ENCODE data around the gene ARHGAP10.
"Not testable (repeated sequence)": the region's sequence is repeated elsewhere in the genome, so short reads cannot be mapped to it uniquely, and the experiment has no call there.

ARHGAP10 gene

GRCh38 chr4:148062301-148062950 is 330.5 kb downstream of the ARHGAP10 start:
- DNase-seq (ENCODE audit: low read depth in 2 of 2) = no peak

- no peak for DNase-seq (ENCODE audit: low read depth in 2 of 2)
These were observed 332.6 kb downstream of the ARHGAP10 start for GRCh38 chr4:148064451-148064850.

DNA sequence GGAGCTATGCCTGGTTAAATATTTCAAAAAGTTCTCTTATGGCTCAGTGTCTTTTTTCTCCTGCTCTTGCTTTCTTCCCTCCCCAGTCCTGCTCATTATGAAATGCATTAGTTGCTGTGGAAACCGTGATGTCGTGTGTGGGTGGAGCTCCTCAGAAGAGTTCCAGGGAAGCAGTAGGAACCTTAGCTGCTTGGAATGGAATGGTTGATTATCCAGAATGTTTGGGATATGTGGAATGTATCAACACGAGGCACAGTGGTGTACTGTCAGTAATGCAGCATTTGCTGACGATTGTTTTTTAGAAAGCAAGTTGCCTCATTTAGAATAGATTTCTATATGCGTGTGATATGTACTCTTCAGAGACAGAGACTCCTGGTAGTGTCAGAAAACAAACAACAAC is 333.2 kb downstream of the ARHGAP10 start:
- no peak for DNase-seq (ENCODE audit: low read depth in 2 of 2)

DNA sequence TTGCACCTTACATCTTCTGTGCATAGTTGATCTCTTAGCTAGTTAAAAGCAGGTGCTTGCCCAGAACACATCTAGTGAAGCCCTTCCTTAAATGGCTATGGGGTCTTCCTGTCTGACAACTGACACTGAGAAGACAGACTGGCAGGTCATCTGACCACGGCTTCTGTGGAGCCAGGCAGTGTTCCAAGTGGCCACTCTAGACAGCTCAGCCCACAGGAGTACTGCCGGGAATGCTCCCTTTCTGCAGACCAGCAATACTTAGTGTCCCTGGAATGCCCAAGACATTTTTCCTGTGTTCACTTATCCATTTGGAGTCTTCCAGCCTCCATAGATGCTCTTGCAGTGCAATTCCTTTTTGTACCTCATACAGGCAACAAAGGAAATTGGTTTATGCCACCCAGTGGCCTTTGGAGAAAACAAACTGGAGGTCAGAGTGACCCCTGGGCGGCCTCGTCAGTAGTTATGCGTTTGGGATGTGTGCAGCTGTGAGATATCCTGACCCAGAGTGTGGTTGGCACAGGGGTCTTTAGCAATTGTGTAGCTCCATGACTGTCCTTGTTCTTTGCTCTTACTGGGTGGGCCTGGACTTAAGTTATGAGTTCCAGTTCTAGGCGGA is 335.5 kb downstream of the ARHGAP10 start:
- no peak for DNase-seq (ENCODE audit: low read depth in 2 of 2)

GRCh38 chr4:148068065-148068911 is 336.4 kb downstream of the ARHGAP10 start:
- DNase-seq (ENCODE audit: low read depth in 2 of 2) = no peak

- DNase-seq (ENCODE audit: low read depth in 2 of 2) = no peak
These were observed 337.4 kb downstream of the ARHGAP10 start for GRCh38 chr4:148069086-148069894.

DNA sequence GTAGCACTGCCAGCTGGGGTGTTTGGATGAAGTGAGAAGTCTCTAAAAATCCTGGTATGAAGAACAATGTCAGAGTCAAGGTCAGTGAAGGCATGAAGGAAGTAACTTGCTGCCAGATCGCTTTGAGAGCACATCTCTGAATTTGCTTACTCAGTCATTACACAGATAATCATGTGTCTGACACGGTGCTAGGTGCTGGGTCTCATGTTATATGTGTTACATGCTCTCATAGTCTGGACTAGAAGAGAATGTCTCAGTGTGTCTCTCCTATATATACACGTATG is 337.9 kb downstream of the ARHGAP10 start:
- no peak for DNase-seq (ENCODE audit: low read depth in 2 of 2)

GRCh38 chr4:148071009-148071408 is 339.1 kb downstream of the ARHGAP10 start:
- DNase-seq (ENCODE audit: low read depth in 2 of 2) = no peak

DNA sequence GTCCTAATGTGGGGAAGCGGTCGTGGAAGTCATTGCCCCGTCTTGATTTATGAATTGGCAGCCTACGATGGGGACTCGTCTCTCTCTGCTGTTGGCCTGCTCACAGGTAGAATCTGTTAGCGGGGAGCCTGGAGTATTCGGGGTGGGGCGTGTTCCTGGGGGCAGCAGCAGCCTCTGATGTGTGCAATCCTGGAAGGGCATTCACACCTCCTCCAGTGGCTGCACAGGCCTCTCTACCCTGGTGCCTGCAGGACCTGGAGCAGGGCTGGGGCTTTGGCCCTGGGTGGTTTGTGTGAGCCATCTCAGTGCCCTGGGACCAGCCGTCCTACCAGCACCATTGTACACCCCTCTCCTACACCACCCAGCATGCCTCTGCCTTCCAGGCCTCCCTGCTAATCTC is 340.9 kb downstream of the ARHGAP10 start:
- no peak for DNase-seq (ENCODE audit: low read depth in 2 of 2)

- no peak for DNase-seq (ENCODE audit: low read depth in 2 of 2)
These were observed 341.5 kb downstream of the ARHGAP10 start for GRCh38 chr4:148073349-148073748.

- no peak for DNase-seq (ENCODE audit: low read depth in 2 of 2)
These were observed 342.6 kb downstream of the ARHGAP10 start for GRCh38 chr4:148074462-148074861.

DNA sequence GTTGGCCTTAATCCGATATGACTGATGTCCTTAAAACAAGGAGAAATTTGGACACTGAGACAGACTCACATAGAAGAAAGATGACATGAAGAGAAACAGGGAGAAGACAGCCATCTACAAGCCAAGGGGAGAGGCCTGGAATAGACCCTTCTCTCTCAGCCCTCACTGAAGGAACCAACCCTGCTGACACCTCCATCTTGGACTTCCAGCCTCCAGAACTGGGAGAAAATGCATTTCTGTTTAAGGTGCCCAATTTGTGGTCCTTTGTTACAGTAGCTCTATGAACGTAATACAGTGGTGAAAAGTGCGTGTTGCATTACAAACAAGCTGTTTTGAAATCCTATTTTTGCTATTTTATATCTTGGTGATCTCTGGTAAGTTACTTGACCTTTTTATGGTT is 343.6 kb downstream of the ARHGAP10 start:
- no peak for DNase-seq (ENCODE audit: low read depth in 2 of 2)

- DNase-seq (ENCODE audit: low read depth in 2 of 2) = no peak
These were observed 345.1 kb downstream of the ARHGAP10 start for GRCh38 chr4:148076964-148077363.

- no peak for DNase-seq (ENCODE audit: low read depth in 2 of 2)
These were observed 345.7 kb downstream of the ARHGAP10 start for GRCh38 chr4:148077581-148077980.

DNA sequence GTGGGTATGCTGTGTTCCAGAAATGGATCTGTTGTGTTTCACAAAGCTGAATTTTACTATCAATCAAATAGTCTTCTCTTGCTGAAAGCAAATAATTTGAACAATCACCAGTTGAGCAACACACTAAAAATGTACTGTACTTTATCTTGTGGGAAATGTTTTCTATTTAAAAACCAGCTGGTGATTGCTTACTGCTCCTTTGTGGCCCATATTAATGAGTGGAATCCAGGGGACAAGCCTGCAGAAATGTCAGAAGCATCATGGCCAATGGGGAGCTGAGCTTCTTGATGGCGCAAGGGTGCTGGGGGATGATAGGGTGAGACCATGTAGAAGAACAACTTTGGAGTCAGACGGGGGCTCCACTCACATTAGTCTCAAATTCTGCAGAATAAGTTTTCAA is 346.2 kb downstream of the ARHGAP10 start:
- DNase-seq (ENCODE audit: low read depth in 2 of 2) = no peak

DNA sequence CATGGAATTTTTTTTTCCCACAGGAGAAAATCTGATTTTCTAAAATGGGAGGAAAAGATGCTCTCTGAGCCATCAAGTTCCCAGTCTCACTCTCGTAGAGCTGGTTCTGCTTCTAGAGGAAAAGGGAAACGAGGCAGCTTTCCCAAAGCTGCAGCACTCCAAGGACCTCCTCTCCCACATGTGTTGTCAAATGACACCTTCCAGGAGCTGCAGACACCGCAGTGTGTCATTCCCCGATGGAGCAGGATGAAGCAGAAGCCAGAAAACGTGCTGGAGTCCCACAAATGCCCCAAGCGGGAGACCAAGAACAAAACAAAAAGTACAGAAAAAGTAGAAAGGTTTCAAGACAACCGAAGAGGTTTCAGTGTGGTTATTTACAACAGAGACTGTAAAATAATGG is 348.1 kb downstream of the ARHGAP10 start:
- no peak for DNase-seq (ENCODE audit: low read depth in 2 of 2)

DNA sequence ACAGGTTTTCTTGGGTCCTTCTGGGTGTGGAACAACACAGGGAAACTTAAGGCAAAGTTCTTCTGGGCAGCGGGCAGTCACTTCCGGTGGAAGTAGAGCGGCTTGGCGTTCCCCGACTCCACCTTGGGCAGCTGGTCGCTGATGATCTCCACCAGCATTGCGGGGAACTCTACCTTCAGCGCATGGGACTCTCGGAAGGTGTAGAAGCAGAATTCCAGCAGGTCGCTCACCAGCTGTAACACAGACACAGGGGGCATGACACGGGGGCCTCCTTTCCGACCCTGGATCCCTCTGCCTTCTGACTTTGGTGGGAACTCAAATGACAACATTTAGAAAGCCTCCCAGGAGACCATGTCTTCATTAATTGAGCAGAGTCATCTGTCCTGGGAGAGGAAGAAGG is 349.4 kb downstream of the ARHGAP10 start:
- no peak for DNase-seq (ENCODE audit: low read depth in 2 of 2)

DNA sequence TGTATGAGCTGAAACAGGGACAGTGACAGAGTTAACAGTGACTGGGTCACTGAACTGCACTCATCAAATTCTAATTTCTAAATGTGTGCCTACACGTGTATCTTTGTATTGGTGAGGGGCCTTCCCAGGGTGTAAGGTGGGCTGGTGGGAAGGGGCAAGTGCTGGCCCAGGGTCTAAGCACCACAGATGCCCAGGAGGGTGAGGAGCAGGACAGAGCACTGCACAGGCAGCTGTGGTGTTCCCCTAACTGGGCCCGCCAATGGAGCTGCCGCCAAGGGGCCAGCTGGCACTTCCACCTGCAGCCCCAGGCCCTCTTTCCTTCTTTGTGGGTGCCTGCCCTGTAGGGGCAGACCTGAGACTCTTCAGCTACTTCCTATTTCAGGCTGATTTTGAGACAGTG is 349.9 kb downstream of the ARHGAP10 start:
- DNase-seq (ENCODE audit: low read depth in 2 of 2) = no peak

DNA sequence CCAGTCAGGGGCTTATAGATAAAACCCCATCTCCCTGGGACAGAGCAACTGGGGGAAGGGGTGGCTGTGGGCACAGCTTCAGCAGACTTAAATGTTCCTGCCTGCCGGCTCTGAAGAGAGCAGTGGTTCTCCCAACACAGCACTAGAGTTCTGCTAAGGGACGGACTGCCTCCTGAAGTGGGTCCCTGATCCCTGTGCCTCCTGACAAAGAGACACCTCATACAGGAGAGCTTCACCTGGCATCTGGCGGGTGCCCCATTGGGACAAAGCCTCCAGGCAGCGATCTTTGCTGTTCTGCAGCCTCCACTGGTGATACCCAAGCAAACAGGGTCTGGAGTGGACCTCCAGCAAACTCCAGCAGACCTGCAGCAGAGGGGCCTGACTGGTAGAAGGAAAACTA is 351.2 kb downstream of the ARHGAP10 start:
- DNase-seq (ENCODE audit: low read depth in 2 of 2) = not testable (repeated sequence)

GRCh38 chr4:148089624-148090023 is 357.7 kb downstream of the ARHGAP10 start:
- DNase-seq (ENCODE audit: low read depth in 2 of 2) = no peak

GRCh38 chr4:148090029-148090428 is 358.1 kb downstream of the ARHGAP10 start:
- DNase-seq (ENCODE audit: low read depth in 2 of 2) = no peak
